Fibroblast of lung (primary cell): ENCODE results near the gene WBP2NL. TPM values are rescaled to one million over a fixed set of nuclear protein-coding genes. Genes with fewer than 3 reads are reported as not detected.
"Not testable (repeated sequence)": the region's sequence is repeated elsewhere in the genome, so short reads cannot be mapped to it uniquely, and the experiment has no call there.

Experiments
- DNase-seq, 2 donors: peaks; one replicate each; pipeline versions ENCODE4 v3.0.0 to v3.0.0-alpha.2; 2010; ENCODE audit warnings: low read depth in 2 of 2
- H2AFZ ChIP-seq: 2 replicates; pipeline ENCODE4 v1.5.1; 2012; ENCODE audit warnings: low read length, control low read depth, inconsistent platforms
- H3K27ac ChIP-seq: 2 replicates; pipeline ENCODE4 v1.5.1; 2011; ENCODE audit warnings: low read length, control low read depth; ENCODE audit not compliant: insufficient read depth
- H3K27me3 ChIP-seq: 2 replicates; pipeline ENCODE4 v1.5.1; 2011; ENCODE audit warnings: mild to moderate bottlenecking, low read length; ENCODE audit not compliant: control insufficient read depth, insufficient read depth
- H3K36me3 ChIP-seq: 2 replicates; pipeline ENCODE4 v1.5.1; 2011; ENCODE audit warnings: low read length; ENCODE audit not compliant: control insufficient read depth, insufficient read depth
- H3K4me1 ChIP-seq: 2 replicates; pipeline ENCODE4 v1.5.1; 2011; ENCODE audit warnings: low read length; ENCODE audit not compliant: control insufficient read depth, insufficient read depth; ENCODE audit errors: extremely low read depth
- H3K4me2 ChIP-seq: 2 replicates; pipeline ENCODE4 v1.5.1; 2011; ENCODE audit warnings: low read length, control low read depth; ENCODE audit not compliant: insufficient read depth; ENCODE audit errors: extremely low read depth
- H3K4me3 ChIP-seq, 4 experiments: fragments of 200-600 bp in 1 of 4; sonication (generic) in 1 of 4; replicated peaks in 1 of 4; 2 replicates each; pipeline ENCODE4 v1.5.1; 2011 to 2016; ENCODE audit warnings: low read length in 4 of 4, low read depth in 3 of 4, mild to moderate bottlenecking in 3 of 4, control low read depth in 2 of 4, inconsistent platforms in 1 of 4, mixed read lengths in 1 of 4; ENCODE audit not compliant: insufficient read depth in 1 of 4; ENCODE audit errors: control extremely low read depth in 1 of 4
- H3K79me2 ChIP-seq: 2 replicates; pipeline ENCODE4 v1.5.1; 2012; ENCODE audit warnings: mild to moderate bottlenecking, low read length, inconsistent platforms; ENCODE audit not compliant: control insufficient read depth, insufficient read depth
- H3K9ac ChIP-seq: 2 replicates; pipeline ENCODE4 v1.5.1; 2011; ENCODE audit warnings: mild to moderate bottlenecking, low read length, control low read depth; ENCODE audit not compliant: insufficient read depth
- H3K9me3 ChIP-seq: 2 replicates; pipeline ENCODE4 v1.5.1; 2012; ENCODE audit warnings: low read depth, low read length; ENCODE audit not compliant: control insufficient read depth, insufficient read depth
- H4K20me1 ChIP-seq: 2 replicates; pipeline ENCODE4 v1.5.1; 2011; ENCODE audit warnings: low read length; ENCODE audit not compliant: control insufficient read depth, insufficient read depth; ENCODE audit errors: extremely low read depth
- EZH2 ChIP-seq: IDR thresholded peaks from 2 replicates; pipeline ENCODE4 v1.5.1; 2012; ENCODE audit warnings: low read length, control low read depth, mild to moderate bottlenecking; ENCODE audit errors: missing control alignments
- polyA minus RNA-seq: library from RNA; depleted of rRNA, polyadenylated mRNA; stranded (reverse); fragments of >200 nt; gene quantifications from 2 replicates; pipeline ENCODE4 v1.2.3, GENCODE V29; 2011; ENCODE audit warnings: low replicate concordance
- polyA plus RNA-seq, 2 donors: library from polyadenylated mRNA; depleted of rRNA in 1 of 2; stranded (reverse) in 1 of 2; unstranded in 1 of 2; fragments of >200 nt; gene quantifications; 2 replicates each; pipeline ENCODE4 v1.2.1, GENCODE V29; 2011 to 2012; ENCODE audit warnings: missing spikeins in 1 of 2
- total RNA-seq: library from RNA; depleted of rRNA; stranded (reverse); fragments of >200 nt; gene quantifications from 2 replicates; pipeline ENCODE4 v1.2.1, GENCODE V29; 2014
- TF ChIP-seq, protein P1 (sequence below), 2 donors: IDR thresholded peaks in 1 of 2; conservative IDR thresholded peaks in 1 of 2; 1 replicate in 1 of 2; 2 replicates in 1 of 2; pipeline ENCODE4 v1.5.1; 2011 to 2012; ENCODE audit warnings: low read length in 2 of 2, control low read depth in 1 of 2, inconsistent platforms in 1 of 2, low read depth in 1 of 2, mild to moderate bottlenecking in 1 of 2

The WBP2NL gene
- total RNA-seq (1.3 and 1.8 TPM in 2 replicates), polyA plus RNA-seq (0.05 and 0.10 TPM in 2 replicates), polyA minus RNA-seq (not detected in 2 replicates)
- 0.06 and 0.19 TPM in 2 replicates for polyA plus RNA-seq (2012)

- Histone ChIP-seq H3K27me3 (peaks cover 7% of the 10 kb centered on the region), H3K4me2 (peak within 1 kb of the TSS; percentile 70), H3K27ac (no peak within 1 kb of the TSS), H3K79me2 (no peaks in the 10 kb centered on the region), H3K4me3 (peak within 1 kb of the TSS; percentile 25 to 55 (median 40)), H3K9ac (no peak within 1 kb of the TSS), H4K20me1 (no peaks in the 10 kb centered on the region), H3K4me1 (no peaks in the 10 kb centered on the region), H2AFZ (peak within 1 kb of the TSS; percentile 89), H3K9me3 (no peaks in the 10 kb centered on the region), H3K36me3 (no peaks in the 10 kb centered on the region)
- TF ChIP-seq, protein P1, sequence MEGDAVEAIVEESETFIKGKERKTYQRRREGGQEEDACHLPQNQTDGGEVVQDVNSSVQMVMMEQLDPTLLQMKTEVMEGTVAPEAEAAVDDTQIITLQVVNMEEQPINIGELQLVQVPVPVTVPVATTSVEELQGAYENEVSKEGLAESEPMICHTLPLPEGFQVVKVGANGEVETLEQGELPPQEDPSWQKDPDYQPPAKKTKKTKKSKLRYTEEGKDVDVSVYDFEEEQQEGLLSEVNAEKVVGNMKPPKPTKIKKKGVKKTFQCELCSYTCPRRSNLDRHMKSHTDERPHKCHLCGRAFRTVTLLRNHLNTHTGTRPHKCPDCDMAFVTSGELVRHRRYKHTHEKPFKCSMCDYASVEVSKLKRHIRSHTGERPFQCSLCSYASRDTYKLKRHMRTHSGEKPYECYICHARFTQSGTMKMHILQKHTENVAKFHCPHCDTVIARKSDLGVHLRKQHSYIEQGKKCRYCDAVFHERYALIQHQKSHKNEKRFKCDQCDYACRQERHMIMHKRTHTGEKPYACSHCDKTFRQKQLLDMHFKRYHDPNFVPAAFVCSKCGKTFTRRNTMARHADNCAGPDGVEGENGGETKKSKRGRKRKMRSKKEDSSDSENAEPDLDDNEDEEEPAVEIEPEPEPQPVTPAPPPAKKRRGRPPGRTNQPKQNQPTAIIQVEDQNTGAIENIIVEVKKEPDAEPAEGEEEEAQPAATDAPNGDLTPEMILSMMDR (conservative IDR thresholded peaks at IDR 0.05 in 1 of 2, IDR thresholded peaks at IDR 0.05 in 1 of 2; ENCODE audit: low read depth in 1 of 2, low read length in 2 of 2) = no peak
- no peak for TF ChIP-seq EZH2
- peak; percentile 78 to 84 for DNase-seq
These were observed at the start of gene WBP2NL for GRCh38 chr22:41998361-41999261. TSS of gene WBP2NL (plus strand) at chr22:41998788. CDS start at chr22:41998819, 31 bp downstream.

- not testable (repeated sequence) for H3K36me3 ChIP-seq, DNase-seq, H3K4me3 ChIP-seq, H4K20me1 ChIP-seq, H3K9ac ChIP-seq, H3K9me3 ChIP-seq, H3K27me3 ChIP-seq, H3K4me2 ChIP-seq, H3K79me2 ChIP-seq, H3K4me1 ChIP-seq, H2AFZ ChIP-seq, H3K27ac ChIP-seq
These were observed 49.7 kb upstream of the WBP2NL start for GRCh38 chr22:41948928-41949296.

DNA sequence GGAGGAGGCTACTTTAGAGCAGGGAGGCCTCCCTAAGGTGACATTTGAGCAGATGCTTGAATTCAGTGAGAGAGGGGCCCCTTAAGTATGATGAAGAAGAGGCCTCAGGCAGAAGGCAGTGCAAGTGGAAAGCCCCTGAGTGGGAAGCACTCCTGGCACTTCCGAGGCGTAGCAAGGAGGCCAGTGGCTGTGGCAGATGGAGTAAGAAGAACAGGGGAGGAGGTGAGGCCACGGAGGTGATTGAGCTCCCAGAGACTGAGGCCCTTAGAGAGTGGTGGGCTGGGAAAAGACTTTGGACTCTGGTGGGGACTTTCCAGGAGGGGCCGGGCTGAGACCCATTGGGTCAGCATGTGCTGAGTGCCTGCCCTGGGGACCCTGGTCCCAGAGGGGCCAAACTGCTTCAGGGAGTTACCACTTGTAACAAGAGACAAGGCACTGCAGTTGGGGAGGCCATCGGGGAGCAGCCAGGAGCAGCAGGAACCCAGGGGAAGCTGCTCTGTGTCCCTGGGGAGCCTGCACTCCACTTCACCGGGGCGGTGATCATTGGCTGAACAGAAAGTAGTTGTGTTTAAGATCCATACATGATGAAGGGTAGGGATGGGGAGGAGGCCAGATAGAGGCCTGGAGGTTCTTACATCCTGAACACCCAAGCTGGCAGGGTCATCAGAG lies 49.2 kb upstream of the WBP2NL start:
- H3K4me2 ChIP-seq = no peak overlapping the region
- no peak overlapping the region for H3K4me3 ChIP-seq
- no peaks in the 10 kb centered on the region for H4K20me1 ChIP-seq
- H3K79me2 ChIP-seq = peaks cover 9% of the 10 kb centered on the region
- no peaks in the 10 kb centered on the region for H3K36me3 ChIP-seq
- H3K27me3 ChIP-seq = no peaks in the 10 kb centered on the region
- DNase-seq = no peak
- no peaks in the 10 kb centered on the region for H3K9me3 ChIP-seq
- H3K27ac ChIP-seq = no peak overlapping the region
- no peak overlapping the region for H3K9ac ChIP-seq
- TF ChIP-seq, protein P1 (conservative IDR thresholded peaks at IDR 0.05 in 1 of 2, IDR thresholded peaks at IDR 0.05 in 1 of 2; ENCODE audit: low read depth in 1 of 2, low read length in 2 of 2) = no peak
- TF ChIP-seq EZH2 = no peak
- H2AFZ ChIP-seq = no peak overlapping the region
- peaks cover 7% of the 10 kb centered on the region for H3K4me1 ChIP-seq
